Astrocyte (in vitro differentiated cells and primary cell): ENCODE results near the gene MAP1LC3A.

Experiments used
- EZH2 ChIP-seq: IDR thresholded peaks from 2 replicates; pipeline ENCODE4 v1.6.1; 2012; ENCODE audit warnings: mild to moderate bottlenecking, low read length, inconsistent platforms; ENCODE audit not compliant: insufficient read depth
- TF ChIP-seq, protein P1 (sequence below): IDR thresholded peaks from 2 replicates; pipeline ENCODE4 v1.5.1; 2011; ENCODE audit warnings: low read depth, mild to moderate bottlenecking, inconsistent platforms, low read length, moderate library complexity; ENCODE audit not compliant: insufficient read depth

DNA sequence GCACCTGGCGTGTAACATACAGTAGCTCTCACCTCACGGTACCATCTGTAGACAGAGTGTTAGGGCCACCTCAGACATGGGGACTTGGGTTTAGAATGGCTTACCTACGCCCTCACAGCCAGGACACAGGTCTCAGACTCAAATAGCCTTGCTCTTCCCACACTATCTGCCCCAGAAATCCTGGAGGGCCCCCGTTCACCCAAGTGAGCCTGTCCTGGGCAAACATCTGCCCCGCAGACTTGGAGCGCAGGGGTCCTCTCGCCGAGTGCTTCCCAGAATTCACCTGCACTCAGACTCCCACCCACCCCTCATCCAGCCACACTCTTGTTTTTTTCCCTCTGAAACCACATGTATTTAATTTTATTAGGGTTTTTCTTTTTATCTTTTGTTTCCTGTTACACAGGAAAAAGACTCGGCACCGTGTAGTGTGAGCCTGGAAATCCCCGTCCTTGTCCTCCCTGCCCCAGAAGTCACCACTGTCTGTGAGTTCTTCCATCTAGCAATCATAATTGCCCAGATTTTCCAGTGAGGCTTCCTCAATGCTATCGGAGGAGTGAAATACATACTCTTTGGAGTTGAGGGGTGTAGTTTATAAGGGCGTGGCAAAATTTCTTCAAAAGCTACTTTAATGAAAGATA, 17.1 kb upstream of the MAP1LC3A start:
- TF ChIP-seq, protein P1, sequence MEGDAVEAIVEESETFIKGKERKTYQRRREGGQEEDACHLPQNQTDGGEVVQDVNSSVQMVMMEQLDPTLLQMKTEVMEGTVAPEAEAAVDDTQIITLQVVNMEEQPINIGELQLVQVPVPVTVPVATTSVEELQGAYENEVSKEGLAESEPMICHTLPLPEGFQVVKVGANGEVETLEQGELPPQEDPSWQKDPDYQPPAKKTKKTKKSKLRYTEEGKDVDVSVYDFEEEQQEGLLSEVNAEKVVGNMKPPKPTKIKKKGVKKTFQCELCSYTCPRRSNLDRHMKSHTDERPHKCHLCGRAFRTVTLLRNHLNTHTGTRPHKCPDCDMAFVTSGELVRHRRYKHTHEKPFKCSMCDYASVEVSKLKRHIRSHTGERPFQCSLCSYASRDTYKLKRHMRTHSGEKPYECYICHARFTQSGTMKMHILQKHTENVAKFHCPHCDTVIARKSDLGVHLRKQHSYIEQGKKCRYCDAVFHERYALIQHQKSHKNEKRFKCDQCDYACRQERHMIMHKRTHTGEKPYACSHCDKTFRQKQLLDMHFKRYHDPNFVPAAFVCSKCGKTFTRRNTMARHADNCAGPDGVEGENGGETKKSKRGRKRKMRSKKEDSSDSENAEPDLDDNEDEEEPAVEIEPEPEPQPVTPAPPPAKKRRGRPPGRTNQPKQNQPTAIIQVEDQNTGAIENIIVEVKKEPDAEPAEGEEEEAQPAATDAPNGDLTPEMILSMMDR, result no peak
- TF ChIP-seq EZH2, result no peak
